Measurements from ENCODE around the gene KCNE4.

DNA sequence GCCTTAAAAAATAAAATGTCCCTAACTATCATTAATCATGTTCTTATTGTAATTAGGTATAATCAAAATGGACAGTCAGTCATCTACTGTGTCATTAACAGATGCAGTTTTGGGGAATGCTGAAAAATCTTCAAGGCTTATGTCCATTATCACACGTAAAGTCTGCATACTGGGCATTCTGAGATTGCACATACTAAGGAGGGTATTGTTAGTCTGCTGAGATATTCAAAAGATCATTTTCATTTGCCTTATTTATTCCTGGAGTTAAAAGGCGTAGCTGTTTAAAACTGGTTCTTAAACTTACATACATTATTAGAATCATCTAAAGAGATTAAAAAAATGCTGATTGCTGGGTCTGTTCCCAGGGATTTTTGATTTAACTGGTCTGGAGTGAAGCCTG lies 27.4 kb downstream of the KCNE4 start:
- TF ChIP-seq POLR2A (IDR thresholded peaks at IDR 0.05; ENCODE audit: extremely low read depth, insufficient read length) (no peak), MYC (IDR thresholded peaks at IDR 0.05; ENCODE audit: low read depth, low read length) (no peak)
- TF ChIP-seq, protein P1, sequence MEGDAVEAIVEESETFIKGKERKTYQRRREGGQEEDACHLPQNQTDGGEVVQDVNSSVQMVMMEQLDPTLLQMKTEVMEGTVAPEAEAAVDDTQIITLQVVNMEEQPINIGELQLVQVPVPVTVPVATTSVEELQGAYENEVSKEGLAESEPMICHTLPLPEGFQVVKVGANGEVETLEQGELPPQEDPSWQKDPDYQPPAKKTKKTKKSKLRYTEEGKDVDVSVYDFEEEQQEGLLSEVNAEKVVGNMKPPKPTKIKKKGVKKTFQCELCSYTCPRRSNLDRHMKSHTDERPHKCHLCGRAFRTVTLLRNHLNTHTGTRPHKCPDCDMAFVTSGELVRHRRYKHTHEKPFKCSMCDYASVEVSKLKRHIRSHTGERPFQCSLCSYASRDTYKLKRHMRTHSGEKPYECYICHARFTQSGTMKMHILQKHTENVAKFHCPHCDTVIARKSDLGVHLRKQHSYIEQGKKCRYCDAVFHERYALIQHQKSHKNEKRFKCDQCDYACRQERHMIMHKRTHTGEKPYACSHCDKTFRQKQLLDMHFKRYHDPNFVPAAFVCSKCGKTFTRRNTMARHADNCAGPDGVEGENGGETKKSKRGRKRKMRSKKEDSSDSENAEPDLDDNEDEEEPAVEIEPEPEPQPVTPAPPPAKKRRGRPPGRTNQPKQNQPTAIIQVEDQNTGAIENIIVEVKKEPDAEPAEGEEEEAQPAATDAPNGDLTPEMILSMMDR (IDR thresholded peaks at IDR 0.05; ENCODE audit: low read depth, low read length), result no peak
- TF ChIP-seq, protein P2, sequence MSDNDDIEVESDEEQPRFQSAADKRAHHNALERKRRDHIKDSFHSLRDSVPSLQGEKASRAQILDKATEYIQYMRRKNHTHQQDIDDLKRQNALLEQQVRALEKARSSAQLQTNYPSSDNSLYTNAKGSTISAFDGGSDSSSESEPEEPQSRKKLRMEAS (IDR thresholded peaks at IDR 0.05; ENCODE audit: low read depth, low read length), result no peak

All from NB4 (cell line).